NCI-H2227 (cell line): ENCODE results near the gene MISP.
"Not testable (repeated sequence)": the region's sequence is repeated elsewhere in the genome, so short reads cannot be mapped to it uniquely, and the experiment has no call there.

Experiments used
- DNase-seq: peaks from one replicate; lab custom pipeline; 2025; ENCODE audit not compliant: unreplicated experiment; lab: John Stamatoyannopoulos, UW

MISP gene, protein sequence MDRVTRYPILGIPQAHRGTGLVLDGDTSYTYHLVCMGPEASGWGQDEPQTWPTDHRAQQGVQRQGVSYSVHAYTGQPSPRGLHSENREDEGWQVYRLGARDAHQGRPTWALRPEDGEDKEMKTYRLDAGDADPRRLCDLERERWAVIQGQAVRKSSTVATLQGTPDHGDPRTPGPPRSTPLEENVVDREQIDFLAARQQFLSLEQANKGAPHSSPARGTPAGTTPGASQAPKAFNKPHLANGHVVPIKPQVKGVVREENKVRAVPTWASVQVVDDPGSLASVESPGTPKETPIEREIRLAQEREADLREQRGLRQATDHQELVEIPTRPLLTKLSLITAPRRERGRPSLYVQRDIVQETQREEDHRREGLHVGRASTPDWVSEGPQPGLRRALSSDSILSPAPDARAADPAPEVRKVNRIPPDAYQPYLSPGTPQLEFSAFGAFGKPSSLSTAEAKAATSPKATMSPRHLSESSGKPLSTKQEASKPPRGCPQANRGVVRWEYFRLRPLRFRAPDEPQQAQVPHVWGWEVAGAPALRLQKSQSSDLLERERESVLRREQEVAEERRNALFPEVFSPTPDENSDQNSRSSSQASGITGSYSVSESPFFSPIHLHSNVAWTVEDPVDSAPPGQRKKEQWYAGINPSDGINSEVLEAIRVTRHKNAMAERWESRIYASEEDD

DNA sequence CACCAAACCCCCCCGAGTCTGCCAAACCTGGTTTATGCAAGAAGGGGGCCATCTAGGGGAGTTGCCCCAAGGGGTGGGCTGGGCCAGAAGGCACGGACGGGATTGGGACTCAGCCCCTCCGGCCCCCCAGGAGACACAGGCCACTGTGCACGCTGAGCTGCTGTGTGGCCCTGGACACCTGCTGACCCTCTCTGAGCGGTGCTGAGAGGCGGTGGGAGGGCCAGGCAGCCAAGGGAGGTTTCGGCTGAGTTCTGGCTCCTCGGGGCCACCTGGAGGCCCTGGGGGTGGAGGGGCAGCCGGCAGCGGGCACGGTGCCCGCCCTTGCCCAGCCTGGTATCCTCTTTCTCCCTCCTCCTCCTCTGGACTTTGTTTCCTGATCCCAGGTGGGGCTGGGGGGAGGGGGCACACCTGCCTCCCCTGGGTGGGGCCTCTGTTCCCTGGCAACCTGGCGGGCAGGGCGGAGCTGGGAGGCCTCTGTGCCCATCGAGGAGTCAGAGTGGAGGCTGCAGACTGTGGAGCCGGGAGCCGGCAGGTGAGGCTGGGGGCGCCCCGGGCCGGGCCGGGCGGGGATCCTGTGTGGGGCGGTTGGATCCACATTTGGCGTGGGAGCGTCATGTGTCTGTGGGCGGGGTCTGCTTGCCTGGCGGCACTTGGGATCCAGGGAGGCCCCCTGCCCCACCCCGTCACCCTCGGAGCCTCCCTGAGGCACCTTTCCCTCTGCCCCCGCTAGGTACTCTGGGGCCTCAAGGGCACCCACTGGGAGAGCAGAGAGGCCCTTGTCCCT lies at the start of gene MISP:
MISP (plus strand) TSS at position 473 of the 784 bp plus-strand sequence. CDS start 5,835 bp downstream, outside the sequence.
- no peak for DNase-seq

DNA sequence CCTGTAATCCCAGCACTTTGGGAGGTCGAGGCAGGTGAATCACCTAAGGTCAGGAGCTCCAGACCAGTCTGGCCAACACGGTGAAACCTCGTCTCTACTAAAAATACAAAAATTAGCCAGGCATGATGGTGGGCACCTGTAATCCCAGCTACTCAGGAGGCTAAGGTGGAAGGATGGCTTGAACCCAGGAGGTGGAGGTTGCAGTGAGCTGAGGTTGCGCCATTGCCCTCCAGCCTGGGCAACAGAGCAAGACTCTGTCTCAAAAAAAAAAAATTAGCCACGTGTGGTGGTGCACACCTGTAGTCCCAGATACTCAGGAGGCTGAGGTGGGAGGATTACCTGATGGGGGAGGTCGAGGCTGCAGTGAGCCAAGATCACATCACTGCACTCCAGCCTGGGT lies 48.1 kb upstream of the MISP start:
- not testable (repeated sequence) for DNase-seq

DNA sequence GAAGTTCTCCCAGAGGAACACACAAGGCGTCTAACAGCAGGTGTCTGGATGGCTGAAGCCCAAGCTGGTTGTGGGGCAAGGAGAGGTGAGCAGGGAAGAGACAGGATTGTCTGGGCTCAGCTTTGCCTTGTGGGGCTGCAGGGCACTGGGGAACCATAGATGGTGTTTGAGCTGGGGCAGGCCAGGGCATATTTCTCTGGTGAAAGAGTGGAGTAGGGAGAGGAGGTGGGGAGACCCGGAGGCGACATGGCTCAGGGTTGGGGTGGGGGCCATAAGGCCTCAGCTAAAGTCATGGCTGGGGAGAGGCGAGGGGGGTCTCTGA lies 47.6 kb upstream of the MISP start:
- no peak for DNase-seq

DNA sequence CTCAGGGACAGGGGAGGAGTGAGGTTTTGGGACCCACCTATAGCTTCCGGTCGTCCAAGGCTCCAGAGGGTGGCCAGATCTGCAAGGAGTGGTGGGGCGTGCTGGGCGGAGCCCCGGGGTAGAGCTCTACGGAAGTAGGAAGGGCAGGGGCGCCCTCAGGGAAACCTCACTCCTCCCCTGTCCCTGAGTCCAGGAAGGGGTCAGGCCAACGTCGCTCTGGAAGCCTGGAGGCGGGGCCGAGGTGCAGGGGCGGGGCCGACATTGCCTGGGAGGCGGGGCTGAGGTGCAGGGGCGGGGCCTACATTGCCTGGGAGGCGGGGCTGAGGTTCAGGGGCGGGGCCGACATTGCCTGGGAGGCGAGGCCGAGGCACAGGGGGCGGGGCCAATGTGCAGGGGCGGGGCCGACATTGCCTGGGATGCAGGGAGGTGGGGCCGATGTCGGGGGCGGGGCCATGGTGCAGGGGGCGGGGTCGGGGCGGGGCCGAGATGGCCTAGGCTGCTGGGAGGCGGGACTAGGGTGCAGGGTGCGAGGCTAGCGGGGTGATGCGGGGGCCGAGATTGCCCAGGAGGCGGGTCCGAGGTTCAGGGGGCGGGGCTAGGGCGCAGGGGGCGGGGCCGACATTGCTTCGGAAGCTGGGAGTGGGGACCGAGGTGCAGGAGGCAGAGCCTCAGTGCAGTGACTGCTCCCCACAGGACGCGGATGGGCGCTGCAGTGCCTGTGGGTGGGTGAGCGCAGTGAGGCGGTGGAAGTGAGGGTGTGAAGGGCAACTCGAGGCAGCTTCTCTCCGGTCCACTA lies 47.1 kb upstream of the MISP start:
- peak; percentile 29 for DNase-seq

DNA sequence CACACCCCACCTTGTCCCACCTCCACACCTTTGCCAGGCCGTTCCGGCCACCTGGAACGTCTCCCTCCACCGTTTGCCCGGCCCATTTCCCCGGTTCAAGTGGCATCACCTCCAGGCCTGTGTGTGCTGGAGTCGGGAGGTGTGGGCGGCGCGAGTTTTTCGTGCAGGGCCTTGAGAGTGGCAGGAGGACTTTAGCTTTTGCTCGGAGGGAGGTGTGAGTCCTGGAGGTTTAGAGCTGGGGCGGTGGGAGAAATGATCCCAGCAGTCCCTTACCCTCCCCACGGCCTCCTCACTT lies 46.5 kb upstream of the MISP start:
- no peak for DNase-seq

DNA sequence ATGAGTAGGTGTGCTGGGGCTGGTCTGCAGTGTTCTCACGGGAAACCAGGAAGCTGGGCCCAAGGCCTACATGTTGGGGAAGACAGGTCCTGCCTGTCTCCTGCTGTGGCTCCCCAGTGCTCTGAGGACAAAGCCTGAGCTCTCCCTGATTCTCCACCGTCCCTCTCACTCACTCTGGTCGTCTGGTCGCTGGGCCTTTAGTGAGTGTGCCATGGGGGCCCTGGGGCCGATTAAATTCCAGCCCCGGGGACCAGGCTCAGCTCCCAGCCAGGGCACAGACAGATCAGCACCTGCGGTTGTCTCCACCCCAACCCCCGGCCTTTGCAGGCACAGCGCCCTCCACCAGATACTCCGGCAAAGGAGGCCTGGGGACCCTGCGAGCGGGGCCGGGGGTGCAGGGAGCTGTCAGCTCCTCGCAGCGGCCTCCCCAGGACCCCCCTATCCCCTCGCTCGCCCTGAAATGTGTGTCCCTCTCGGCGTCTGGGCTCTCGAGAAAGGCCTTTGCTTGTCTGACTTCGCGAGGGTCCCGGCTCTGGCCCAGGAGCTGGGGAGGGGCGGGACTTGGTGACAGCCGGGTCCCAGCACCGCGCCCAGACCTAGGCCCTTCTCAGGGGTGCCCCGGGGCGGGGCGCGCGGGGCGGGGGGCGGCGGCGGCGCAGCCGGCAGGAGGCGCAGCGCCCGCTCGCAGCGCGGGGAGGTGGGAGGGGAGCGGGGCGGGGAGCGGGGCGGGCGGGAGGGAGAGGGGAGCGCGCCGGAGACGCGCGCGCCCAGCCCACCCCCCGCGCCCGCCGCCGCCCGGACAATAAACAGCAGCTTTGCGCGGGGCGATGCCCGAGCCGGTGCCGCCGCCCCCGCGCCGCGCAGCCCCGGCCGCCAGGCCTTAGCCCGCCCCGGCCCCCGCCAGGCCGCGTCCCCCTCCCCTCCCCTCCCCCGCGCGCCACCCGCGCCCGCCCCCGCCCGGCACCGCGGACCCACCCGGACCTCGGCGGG lies 42.5 kb upstream of the MISP start, which contains the start of gene PALM:
PALM (plus strand) TSS at position 782 of the 990 bp plus-strand sequence. CDS start 212 bp downstream, outside the sequence.
- DNase-seq, result peak; percentile 47

DNA sequence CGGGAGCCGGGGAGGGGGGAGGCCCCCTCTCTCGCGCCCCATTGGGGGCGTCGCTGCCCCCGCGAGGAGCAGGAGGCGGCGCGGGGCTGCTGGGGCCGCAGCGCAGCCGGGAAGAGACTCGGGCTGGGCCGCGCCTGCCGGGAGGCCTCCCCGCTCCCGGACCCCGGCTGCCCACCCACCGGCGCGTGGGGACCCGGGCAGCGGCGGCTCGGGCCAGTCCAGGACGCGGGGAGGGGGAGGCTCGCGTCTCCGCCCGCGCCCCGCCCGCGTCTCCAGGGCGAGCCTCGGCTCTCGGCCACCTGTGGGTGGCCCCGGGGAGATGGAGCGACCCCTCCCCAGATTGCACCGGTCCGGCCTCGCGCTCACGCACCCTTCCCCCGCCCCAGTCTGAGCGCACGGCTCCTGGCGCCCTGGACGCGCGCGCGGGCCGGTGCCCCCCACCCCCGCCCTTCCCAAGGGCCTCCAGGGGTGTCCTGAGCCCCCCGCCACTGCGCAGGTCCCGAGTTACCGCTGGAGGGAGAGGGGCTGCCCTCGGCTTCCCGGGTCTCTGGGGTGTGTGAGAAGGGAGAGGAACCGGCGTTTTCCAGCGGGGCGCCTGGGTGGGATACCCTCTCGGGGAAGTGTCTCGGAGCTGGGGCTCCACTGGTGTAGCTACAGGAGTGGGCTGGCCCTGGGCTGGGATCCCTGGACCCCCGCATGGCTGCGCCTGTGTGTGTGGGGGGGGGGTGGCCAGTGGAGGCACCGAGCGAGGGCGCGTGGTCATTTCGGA lies 41.5 kb upstream of the MISP start:
- no peak for DNase-seq

DNA sequence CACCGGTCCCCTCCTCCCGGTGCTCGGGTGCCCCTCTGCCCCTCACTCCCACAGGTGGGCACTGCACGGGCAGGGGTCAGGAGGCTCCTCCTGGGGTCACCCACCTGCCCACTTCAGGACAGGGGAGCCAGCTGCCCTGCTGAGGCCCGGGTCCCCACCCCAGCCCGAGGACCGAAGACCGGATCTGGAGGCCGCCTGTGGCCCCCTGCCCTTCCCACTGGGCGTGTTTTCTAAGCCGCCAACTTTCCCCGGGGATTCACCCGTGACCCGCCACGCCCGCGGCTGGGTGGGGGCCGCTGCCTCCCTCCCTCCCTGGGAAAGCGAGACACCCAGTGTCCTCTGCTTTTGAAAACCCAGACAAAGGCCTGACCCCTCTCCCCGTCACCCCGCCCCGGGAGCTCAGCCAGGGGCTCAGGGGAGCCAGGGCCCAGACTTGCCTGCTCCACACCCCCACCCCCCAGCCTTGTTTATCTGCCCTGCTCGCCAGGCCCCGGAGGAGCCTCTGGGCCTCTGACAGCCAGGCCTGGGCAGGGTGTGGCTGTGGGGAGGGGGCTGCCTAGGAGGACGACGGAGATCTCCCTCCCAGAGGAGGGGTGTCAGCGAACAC lies 40.8 kb upstream of the MISP start:
- no peak for DNase-seq

DNA sequence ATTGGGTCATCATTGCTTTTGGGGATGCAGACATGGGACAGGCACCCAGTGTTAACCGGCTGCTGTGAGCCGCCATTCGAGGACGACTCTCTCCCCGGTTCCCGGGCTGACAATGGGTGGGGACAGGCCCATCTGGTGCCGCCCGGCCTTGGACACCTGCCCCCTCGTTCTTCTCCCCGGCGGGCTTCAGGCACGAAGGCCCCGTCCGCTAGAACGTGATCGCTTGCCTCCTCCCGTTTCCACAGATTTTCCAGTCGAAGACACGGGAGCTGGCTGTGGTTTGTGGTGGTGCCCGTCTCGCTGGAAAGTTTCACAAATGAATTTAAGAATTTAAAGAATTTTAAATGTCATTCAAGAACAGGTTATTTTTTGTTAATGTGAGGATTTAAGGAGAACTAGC lies 40.1 kb upstream of the MISP start:
- no peak for DNase-seq

DNA sequence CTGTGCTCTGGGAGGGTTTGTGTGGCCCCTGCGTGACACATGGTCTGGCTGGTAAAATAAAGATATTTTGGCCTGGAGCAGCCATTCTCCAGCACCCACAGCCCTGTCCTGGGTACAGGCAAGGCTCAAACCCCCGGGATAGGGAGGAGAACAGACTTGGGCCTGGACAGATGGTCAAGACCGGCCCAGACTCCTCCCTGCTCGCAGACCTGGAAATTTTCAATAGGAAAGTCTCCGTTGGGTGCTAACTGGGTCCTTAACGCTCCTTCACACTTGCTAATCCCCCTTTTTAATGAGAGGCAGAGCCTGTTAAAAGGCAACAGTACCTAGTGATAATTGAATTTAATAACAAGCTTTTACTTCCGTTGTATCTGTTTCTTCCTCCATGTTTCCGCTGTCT lies 39.7 kb upstream of the MISP start:
- DNase-seq, result no peak

DNA sequence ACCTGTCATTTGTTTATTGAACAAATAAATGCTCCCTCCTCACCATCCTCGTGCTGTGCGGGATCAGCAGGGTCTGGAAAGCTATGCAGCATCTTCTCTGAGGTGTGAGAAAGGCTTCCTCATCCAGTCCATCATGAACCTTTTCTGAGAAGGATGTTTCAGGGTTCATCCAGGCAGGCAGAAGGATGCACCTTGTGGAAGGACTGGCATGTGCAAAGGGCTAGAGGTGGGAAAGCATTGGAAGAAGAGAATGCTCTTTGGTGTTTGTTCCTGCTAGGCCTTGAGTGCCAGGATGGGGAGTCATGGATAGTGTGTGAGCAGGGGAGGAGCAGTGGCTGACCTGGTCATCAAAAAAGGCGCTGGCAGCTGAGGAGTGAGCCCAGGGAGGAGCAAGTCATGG lies 35.6 kb upstream of the MISP start:
- DNase-seq, result no peak

DNA sequence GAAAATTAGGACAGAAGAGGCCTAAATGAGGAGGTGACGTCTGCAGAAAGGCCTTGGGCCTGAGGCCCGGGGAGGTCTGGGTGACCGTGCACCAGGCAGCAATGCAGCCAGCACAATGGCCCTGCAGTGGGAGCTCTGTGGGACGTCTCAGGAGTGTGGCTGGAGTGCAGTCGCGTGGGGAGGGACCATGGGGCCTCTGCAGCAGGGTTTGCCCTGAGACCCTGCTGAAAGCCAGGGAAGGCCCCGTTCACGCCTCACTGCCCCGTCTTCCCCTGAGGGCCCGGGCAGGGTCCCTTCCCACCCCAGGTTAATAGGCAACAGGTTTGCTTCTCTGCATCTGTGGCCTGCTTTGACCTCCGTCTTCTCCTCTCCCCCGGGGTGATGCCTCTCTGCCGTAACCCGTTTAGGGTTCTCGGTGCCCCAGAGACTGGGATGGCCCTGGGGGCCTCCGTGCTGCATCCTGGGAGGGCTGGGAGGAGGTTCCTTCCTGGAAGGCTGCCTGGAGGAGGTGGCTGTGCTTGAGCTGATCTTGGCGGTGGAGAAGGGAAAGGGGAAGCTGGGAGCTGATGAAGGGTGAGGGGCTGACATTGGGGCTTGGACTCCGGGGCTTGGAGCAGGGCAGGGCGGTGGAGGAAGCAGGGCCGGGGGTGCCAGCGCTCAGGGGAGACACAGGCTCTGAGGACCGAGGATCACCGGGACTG lies 32.5 kb upstream of the MISP start:
- DNase-seq, result no peak

DNA sequence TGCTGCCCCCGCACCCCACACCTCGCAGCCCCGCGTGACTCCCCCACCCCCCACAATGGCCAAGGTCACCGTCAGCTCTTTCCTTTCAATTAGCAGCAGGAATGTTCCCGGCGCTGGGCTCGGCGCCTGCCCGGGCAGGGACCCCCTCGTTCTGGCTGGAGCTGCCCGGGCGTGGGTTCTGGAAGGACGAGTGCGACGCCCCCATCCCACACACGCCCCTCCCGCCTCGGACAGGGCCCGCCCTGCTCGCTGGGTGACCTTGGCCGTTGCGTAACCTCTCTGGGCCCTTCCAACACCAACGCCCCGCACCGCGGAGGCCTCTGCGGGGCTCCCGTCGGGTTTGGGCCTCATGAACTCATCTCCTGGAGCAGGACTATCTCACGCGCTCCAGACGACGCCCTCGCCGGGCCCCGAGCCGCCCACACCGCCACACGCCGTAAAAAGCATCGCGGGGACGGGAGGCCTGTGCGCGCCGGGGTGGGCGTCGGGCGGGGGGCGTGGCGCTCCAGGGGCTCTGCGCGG lies 31.9 kb upstream of the MISP start:
- no peak for DNase-seq

DNA sequence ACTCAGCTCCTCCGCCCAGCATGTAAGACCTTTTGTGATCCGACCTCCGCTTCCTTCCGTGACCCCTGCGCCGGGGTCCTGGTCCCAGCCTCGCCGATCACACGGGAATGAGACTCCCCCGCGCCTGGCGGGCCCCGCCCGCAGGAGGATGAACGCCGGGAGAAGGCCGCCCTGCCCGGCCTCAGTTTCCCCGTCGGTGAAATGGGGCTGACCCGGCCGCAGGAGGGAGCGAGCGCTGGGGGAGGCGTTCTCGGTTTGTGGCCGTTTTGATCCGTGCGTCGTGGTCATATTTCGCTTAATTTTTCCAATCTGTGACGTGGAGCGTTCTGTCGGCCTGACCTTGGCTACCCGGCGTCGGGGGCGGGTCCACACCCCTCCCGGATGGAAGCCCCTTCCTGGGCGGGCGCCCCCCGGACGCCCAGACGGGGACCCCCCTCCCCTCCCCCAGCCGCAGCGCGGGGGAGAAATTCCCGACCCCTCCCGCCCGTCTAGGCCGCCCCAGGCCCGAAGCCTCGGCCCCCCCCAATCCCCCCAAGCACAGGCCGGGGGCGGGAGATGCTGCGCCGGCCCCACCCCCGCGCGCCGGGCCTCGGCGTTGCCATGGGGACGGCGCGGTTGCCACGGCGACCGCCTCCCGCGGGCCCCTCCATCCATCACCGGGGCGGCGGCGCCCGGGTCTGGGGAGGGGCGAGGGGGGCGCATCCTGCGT lies 31.1 kb upstream of the MISP start:
- peak; percentile 86 for DNase-seq

DNA sequence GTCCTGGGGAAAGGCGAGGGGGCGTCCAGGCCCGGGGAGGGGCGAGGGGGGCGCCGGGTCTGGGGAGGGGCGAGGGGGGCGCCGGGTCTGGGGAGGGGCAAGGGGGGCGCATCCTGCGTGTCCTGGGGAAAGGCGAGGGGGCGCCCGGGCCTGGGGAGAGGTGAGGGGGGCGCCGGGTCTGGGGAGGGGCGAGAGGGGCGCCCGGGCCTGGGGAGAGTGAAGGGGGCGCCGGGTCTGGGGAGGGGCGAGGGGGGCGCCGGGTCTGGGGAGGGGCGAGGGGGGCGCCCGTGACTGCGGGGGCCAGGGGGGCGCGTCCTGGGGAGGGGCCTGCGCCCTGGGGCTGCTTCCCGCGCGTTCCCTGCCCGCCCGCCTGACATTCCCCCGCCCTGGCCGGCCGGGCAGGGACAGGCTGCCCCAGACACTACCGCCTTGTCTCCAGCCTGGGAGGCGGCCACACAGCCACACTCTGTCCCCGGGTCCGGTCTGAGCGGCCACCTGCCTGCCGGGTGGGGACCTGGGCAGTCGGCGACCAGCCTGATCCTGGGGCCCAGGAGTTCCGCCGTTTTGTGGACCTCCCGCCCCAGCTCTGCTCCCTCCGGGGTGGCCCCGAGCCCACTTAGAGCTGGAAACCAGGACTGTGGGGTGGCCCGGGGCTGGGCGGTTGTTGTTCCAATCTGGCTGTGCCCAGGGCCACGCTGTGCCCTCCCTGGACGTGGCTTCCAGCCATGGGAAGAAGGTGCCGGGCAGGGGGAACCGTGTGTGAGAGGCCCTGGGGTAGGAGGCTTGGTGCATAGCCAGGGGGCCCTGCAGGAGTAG lies 30.4 kb upstream of the MISP start:
- peak; percentile 49 for DNase-seq

DNA sequence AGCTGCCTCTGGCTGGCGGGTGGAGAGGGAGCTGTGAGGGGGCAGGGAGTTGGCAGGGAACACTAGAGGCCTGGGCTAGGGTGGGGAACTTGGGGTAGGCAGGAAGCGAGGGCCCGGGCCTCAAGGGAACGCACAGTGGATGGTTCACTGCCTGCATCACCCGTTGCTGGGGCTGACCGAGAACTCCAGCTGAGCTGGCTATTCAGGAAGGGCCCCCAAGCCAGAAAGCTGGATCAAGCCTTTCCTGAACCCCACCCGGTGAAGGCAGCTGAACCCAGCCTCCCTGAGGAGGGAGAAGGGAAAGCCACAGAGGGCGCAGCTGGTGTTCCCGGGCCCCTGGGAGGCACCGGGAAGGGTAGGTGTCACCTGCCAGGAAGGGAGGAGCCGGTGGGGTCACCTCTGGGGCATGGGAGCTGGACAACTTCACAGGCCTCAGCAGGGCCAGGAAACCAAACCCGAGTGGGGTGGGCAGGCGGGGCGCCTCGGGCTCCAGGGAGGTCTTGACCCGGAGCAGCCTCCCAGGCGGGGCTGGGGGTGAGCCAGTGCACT lies 28.3 kb upstream of the MISP start:
- no peak for DNase-seq
